ENCODE results near the gene FGF8. TPM values are rescaled to one million over a fixed set of nuclear protein-coding genes. Genes with fewer than 3 reads are reported as not detected.

Gene FGF8
- total RNA-seq (2014; rRNA removed; shearing (Covaris generic); ENCODE audit: low replicate concordance) = 1.1 TPM in 1 of 2 replicates, not detected in the other

GRCh38 chr10:101775273-101776160, at the start of gene FGF8:
Gene FGF8, minus strand, starts transcription at chr10:101776114. Its CDS starts 214 bp downstream, at chr10:101775900.
- Histone ChIP-seq H3K4me1 (ENCODE audit: low read length) (peaks cover 24% of the 10 kb centered on the region), H3K9me3 (ENCODE audit: low read length) (no peaks in the 10 kb centered on the region), H3K36me3 (ENCODE audit: insufficient read depth, low read length) (no peaks in the 10 kb centered on the region), H4K20me1 (ENCODE audit: insufficient read depth, low read depth, low read length) (peaks cover 4% of the 10 kb centered on the region; the same call in 1 of the 2 replicates), H3K9ac (ENCODE audit: low read length) (no peak within 1 kb of the TSS), H3K9me2 (replicated peaks; ENCODE audit: insufficient read depth, low read length) (no peaks in the 10 kb centered on the region), H3K4me3 (ENCODE audit: low read length) (no peak within 1 kb of the TSS), H3K4me2 (ENCODE audit: low read depth, low read length, poor library complexity, severe bottlenecking) (no peak within 1 kb of the TSS), H2AFZ (ENCODE audit: low read length) (no peak within 1 kb of the TSS), H3K79me2 (ENCODE audit: low read length) (no peaks in the 10 kb centered on the region), H3K27me3 (ENCODE audit: low read length) (no peaks in the 10 kb centered on the region), H3K27ac (ENCODE audit: low read length) (no peak within 1 kb of the TSS)
- DNase-seq = no peak

- no peaks in the 10 kb centered on the region for H4K20me1 ChIP-seq (ENCODE audit: insufficient read depth, low read depth, low read length)
- H3K4me2 ChIP-seq (ENCODE audit: low read depth, low read length, poor library complexity, severe bottlenecking) = no peak overlapping the region
- H3K9ac ChIP-seq (ENCODE audit: low read length) = no peak overlapping the region
Observed at GRCh38 chr10:101824736-101825135, 48.8 kb upstream of the FGF8 start.

GRCh38 chr10:101818872-101819633, 43.1 kb upstream of the FGF8 start:
- Histone ChIP-seq H3K4me3 (ENCODE audit: low read length) (peak overlapping the region; percentile 71), H3K9me2 (replicated peaks; ENCODE audit: insufficient read depth, low read length) (no peaks in the 10 kb centered on the region), H3K27me3 (ENCODE audit: low read length) (no peaks in the 10 kb centered on the region), H4K20me1 (ENCODE audit: insufficient read depth, low read depth, low read length) (peaks cover 18% of the 10 kb centered on the region; the same call in 1 of the 2 replicates), H3K79me2 (ENCODE audit: low read length) (peaks cover 40% of the 10 kb centered on the region), H3K4me1 (ENCODE audit: low read length) (peaks cover 25% of the 10 kb centered on the region), H3K9ac (ENCODE audit: low read length) (peak overlapping the region; percentile 71), H3K9me3 (ENCODE audit: low read length) (no peaks in the 10 kb centered on the region), H3K4me2 (ENCODE audit: low read depth, low read length, poor library complexity, severe bottlenecking) (peak overlapping the region; percentile 83), H3K27ac (ENCODE audit: low read length) (peak overlapping the region; percentile 43; the same call in 1 of the 2 replicates), H2AFZ (ENCODE audit: low read length) (peak overlapping the region; percentile 36; the same call in 1 of the 2 replicates), H3K36me3 (ENCODE audit: insufficient read depth, low read length) (no peaks in the 10 kb centered on the region)
- DNase-seq = no peak

More at GRCh38 chr10:101824736-101825135, 48.8 kb upstream of the FGF8 start:
- Histone ChIP-seq H3K27ac (ENCODE audit: low read length) (no peak overlapping the region), H3K9me3 (ENCODE audit: low read length) (no peaks in the 10 kb centered on the region), H3K4me1 (ENCODE audit: low read length) (peaks cover 5% of the 10 kb centered on the region), H3K9me2 (replicated peaks; ENCODE audit: insufficient read depth, low read length) (no peaks in the 10 kb centered on the region), H2AFZ (ENCODE audit: low read length) (no peak overlapping the region), H3K4me3 (ENCODE audit: low read length) (no peak overlapping the region), H3K79me2 (ENCODE audit: low read length) (no peaks in the 10 kb centered on the region), H3K27me3 (ENCODE audit: low read length) (no peaks in the 10 kb centered on the region), H3K36me3 (ENCODE audit: insufficient read depth, low read length) (no peaks in the 10 kb centered on the region)
- DNase-seq = no peak

GRCh38 chr10:101818119-101818871, 42.4 kb upstream of the FGF8 start, which contains the start of gene OGA:
Gene OGA, minus strand, starts transcription at chr10:101818444. Its CDS starts 422 bp downstream, at chr10:101818022.
- H3K36me3 ChIP-seq (ENCODE audit: insufficient read depth, low read length) = peaks cover 2% of the 10 kb centered on the region; the same call in 1 of the 2 replicates
- H3K4me1 ChIP-seq (ENCODE audit: low read length) = peaks cover 33% of the 10 kb centered on the region
- peak within 1 kb of the TSS; percentile 86 for H3K9ac ChIP-seq (ENCODE audit: low read length)
- peak within 1 kb of the TSS; percentile 73 for H3K27ac ChIP-seq (ENCODE audit: low read length)
- H3K4me3 ChIP-seq (ENCODE audit: low read length) = peak within 1 kb of the TSS; percentile 78
- H3K9me2 ChIP-seq (replicated peaks; ENCODE audit: insufficient read depth, low read length) = no peaks in the 10 kb centered on the region
- H3K27me3 ChIP-seq (ENCODE audit: low read length) = no peaks in the 10 kb centered on the region
- DNase-seq = peak; percentile 96
- peak within 1 kb of the TSS; percentile 93 for H3K4me2 ChIP-seq (ENCODE audit: low read depth, low read length, poor library complexity, severe bottlenecking)
- no peaks in the 10 kb centered on the region for H3K9me3 ChIP-seq (ENCODE audit: low read length)
- peak within 1 kb of the TSS; percentile 36; the same call in 1 of the 2 replicates for H2AFZ ChIP-seq (ENCODE audit: low read length)
- H3K79me2 ChIP-seq (ENCODE audit: low read length) = peaks cover 47% of the 10 kb centered on the region
- H4K20me1 ChIP-seq (ENCODE audit: insufficient read depth, low read depth, low read length) = peaks cover 19% of the 10 kb centered on the region; the same call in 1 of the 2 replicates

GRCh38 chr10:101817337-101818118, 41.6 kb upstream of the FGF8 start:
- peak overlapping the region; percentile 86 for H3K9ac ChIP-seq (ENCODE audit: low read length)

GRCh38 chr10:101816913-101817336, 41.0 kb upstream of the FGF8 start:
- H3K27me3 ChIP-seq (ENCODE audit: low read length) = no peaks in the 10 kb centered on the region
- DNase-seq = no peak
- H2AFZ ChIP-seq (ENCODE audit: low read length) = no peak overlapping the region
- peak overlapping the region; percentile 93 for H3K4me2 ChIP-seq (ENCODE audit: low read depth, low read length, poor library complexity, severe bottlenecking)
- H3K36me3 ChIP-seq (ENCODE audit: insufficient read depth, low read length) = peaks cover 10% of the 10 kb centered on the region; the same call in 1 of the 2 replicates
- peak overlapping the region; percentile 78 for H3K4me3 ChIP-seq (ENCODE audit: low read length)
- H3K9me3 ChIP-seq (ENCODE audit: low read length) = no peaks in the 10 kb centered on the region
- peak overlapping the region; percentile 86 for H3K9ac ChIP-seq (ENCODE audit: low read length)
- H3K27ac ChIP-seq (ENCODE audit: low read length) = peak overlapping the region; percentile 73
- no peaks in the 10 kb centered on the region for H3K9me2 ChIP-seq (replicated peaks; ENCODE audit: insufficient read depth, low read length)
- peaks cover 34% of the 10 kb centered on the region for H3K4me1 ChIP-seq (ENCODE audit: low read length)
- H3K79me2 ChIP-seq (ENCODE audit: low read length) = peaks cover 61% of the 10 kb centered on the region
- peaks cover 19% of the 10 kb centered on the region; the same call in 1 of the 2 replicates for H4K20me1 ChIP-seq (ENCODE audit: insufficient read depth, low read depth, low read length)

More at GRCh38 chr10:101817337-101818118, 41.6 kb upstream of the FGF8 start:
- H3K9me2 ChIP-seq (replicated peaks; ENCODE audit: insufficient read depth, low read length) = no peaks in the 10 kb centered on the region
- no peaks in the 10 kb centered on the region for H3K9me3 ChIP-seq (ENCODE audit: low read length)
- H4K20me1 ChIP-seq (ENCODE audit: insufficient read depth, low read depth, low read length) = peaks cover 19% of the 10 kb centered on the region; the same call in 1 of the 2 replicates
- peak overlapping the region; percentile 93 for H3K4me2 ChIP-seq (ENCODE audit: low read depth, low read length, poor library complexity, severe bottlenecking)
- H3K79me2 ChIP-seq (ENCODE audit: low read length) = peaks cover 55% of the 10 kb centered on the region
- H2AFZ ChIP-seq (ENCODE audit: low read length) = no peak overlapping the region
- peak overlapping the region; percentile 73 for H3K27ac ChIP-seq (ENCODE audit: low read length)
- peak; percentile 72 for DNase-seq
- peaks cover 34% of the 10 kb centered on the region for H3K4me1 ChIP-seq (ENCODE audit: low read length)
- H3K36me3 ChIP-seq (ENCODE audit: insufficient read depth, low read length) = peaks cover 10% of the 10 kb centered on the region; the same call in 1 of the 2 replicates
- H3K27me3 ChIP-seq (ENCODE audit: low read length) = no peaks in the 10 kb centered on the region
- peak overlapping the region; percentile 78 for H3K4me3 ChIP-seq (ENCODE audit: low read length)

- Histone ChIP-seq H3K9me2 (replicated peaks; ENCODE audit: insufficient read depth, low read length) (no peaks in the 10 kb centered on the region), H3K9me3 (ENCODE audit: low read length) (no peaks in the 10 kb centered on the region), H3K4me1 (ENCODE audit: low read length) (peaks cover 34% of the 10 kb centered on the region), H3K36me3 (ENCODE audit: insufficient read depth, low read length) (peaks cover 10% of the 10 kb centered on the region; the same call in 1 of the 2 replicates), H2AFZ (ENCODE audit: low read length) (no peak overlapping the region), H3K27ac (ENCODE audit: low read length) (peak overlapping the region; percentile 73), H3K79me2 (ENCODE audit: low read length) (peaks cover 65% of the 10 kb centered on the region), H3K9ac (ENCODE audit: low read length) (peak overlapping the region; percentile 86), H3K4me2 (ENCODE audit: low read depth, low read length, poor library complexity, severe bottlenecking) (peak overlapping the region; percentile 93), H4K20me1 (ENCODE audit: insufficient read depth, low read depth, low read length) (peaks cover 19% of the 10 kb centered on the region; the same call in 1 of the 2 replicates), H3K4me3 (ENCODE audit: low read length) (peak overlapping the region; percentile 78), H3K27me3 (ENCODE audit: low read length) (no peaks in the 10 kb centered on the region)
- DNase-seq = no peak
Observed at GRCh38 chr10:101816376-101816775, 40.5 kb upstream of the FGF8 start.

All from Karpas-422 (cell line).